Vagina (tissue), 2 donors: ENCODE measurements around the gene PLAU. TPM values are rescaled to one million over a fixed set of nuclear protein-coding genes. Genes with fewer than 3 reads are reported as not detected.
A peak's percentile ranks its signal among the peaks of the same experiment; 100 is the strongest.

Experiments used
- DNase-seq, 2 donors: peaks; one replicate each; pipeline ENCODE4 v3.0.0-alpha.2; 2017; ENCODE audit errors: extremely low spot score in 2 of 2
- H3K27ac ChIP-seq: fragments of 200-600 bp; sonication (generic); one replicate; pipeline ENCODE4 v1.5.1; 2019
- H3K27me3 ChIP-seq: fragments of 200-600 bp; sonication (generic); one replicate; pipeline ENCODE4 v1.5.1; 2019
- H3K36me3 ChIP-seq, 2 donors: fragments of 200-600 bp; sonication (generic); one replicate each; pipeline ENCODE4 v1.5.1; 2017 to 2019
- H3K4me1 ChIP-seq: fragments of 200-600 bp; sonication (generic); one replicate; pipeline ENCODE4 v1.5.1; 2019
- H3K4me3 ChIP-seq, 2 donors: fragments of 200-600 bp; sonication (generic); 1 replicate in 1 of 2; 2 replicates in 1 of 2; pipeline ENCODE4 v1.5.1; 2016 to 2019
- H3K9me3 ChIP-seq: fragments of 200-600 bp; sonication (generic); one replicate; pipeline ENCODE4 v1.5.1; 2019
- CTCF ChIP-seq, 3 experiments: fragments of 450-650 bp in 2 of 3; fragments of 200-600 bp in 1 of 3; sonication (generic) in 1 of 3; IDR thresholded peaks; one replicate each; pipeline ENCODE4 v1.5.1; 2017 to 2019; ENCODE audit warnings: antibody characterized with exemption in 3 of 3, mild to moderate bottlenecking in 2 of 3, moderate library complexity in 2 of 3
- POLR2A ChIP-seq, 2 donors: fragments of 450-650 bp; IDR thresholded peaks; one replicate each; pipeline ENCODE4 v1.6.1; 2017; ENCODE audit warnings: antibody characterized with exemption in 2 of 2, mild to moderate bottlenecking in 2 of 2, moderate library complexity in 2 of 2
- POLR2AphosphoS5 ChIP-seq, 2 donors: sonication (generic); formaldehyde crosslinking; IDR thresholded peaks; one replicate each; pipeline ENCODE4 v1.9.0; 2017; ENCODE audit warnings: antibody characterized with exemption in 2 of 2, mild to moderate bottlenecking in 2 of 2, low read depth in 1 of 2; ENCODE audit not compliant: insufficient read depth in 1 of 2
- intact Hi-C: fragments of 100-400 bp; cut with DNase I; formaldehyde crosslinking; loops from one replicate; pipeline ENCODE4 v1.15.1; 2023
- total RNA-seq: library from RNA; depleted of rRNA; stranded (reverse); fragments of >200 nt; gene quantifications from one replicate; pipeline ENCODE4 v1.2.3, GENCODE V29; 2016

PLAU gene
- total RNA-seq, 1 donor from 2014 or later, result 18.2 TPM

GRCh38 chr10:73899423-73899822 lies 11.5 kb upstream of the PLAU start:
- intact Hi-C loops, result no loop called here
- TF ChIP-seq POLR2A (IDR thresholded peaks at IDR 0.05) (no peak), POLR2AphosphoS5 (IDR thresholded peaks at IDR 0.05; ENCODE audit: insufficient read depth in 1 of 2, low read depth in 1 of 2) (no peak), CTCF (IDR thresholded peaks at IDR 0.05) (no peak)
- Histone ChIP-seq H3K27ac (no peak overlapping the region), H3K4me3 (no peak overlapping the region), H3K9me3 (no peaks in the 10 kb centered on the region), H3K4me1 (peaks cover 1% of the 10 kb centered on the region), H3K27me3 (no peaks in the 10 kb centered on the region), H3K36me3 (no peaks in the 10 kb centered on the region)
- no peak for DNase-seq

DNA sequence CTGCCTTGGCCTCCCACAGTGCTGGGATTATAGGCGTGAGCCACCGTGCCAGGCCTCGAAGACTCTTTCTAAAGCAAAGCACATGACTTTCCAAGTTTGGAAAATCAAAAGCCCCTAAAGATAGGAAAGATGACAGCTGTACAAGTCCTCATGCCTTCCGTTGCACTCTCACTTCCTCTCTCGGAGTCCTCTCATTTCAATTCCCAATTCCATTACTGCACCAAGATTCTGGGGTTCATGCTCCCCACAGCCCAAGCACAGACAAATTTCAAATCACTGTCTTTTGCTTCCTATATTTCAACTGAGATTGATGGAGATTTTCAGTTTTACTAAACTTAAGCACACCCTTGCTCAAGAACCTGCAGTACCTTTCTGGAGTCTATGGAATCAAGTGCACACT lies 10.9 kb upstream of the PLAU start:
- H3K27ac ChIP-seq, result no peak overlapping the region
- intact Hi-C loops, result no loop called here
- H3K27me3 ChIP-seq, result no peaks in the 10 kb centered on the region
- H3K4me1 ChIP-seq, result no peaks in the 10 kb centered on the region
- no peaks in the 10 kb centered on the region for H3K9me3 ChIP-seq
- H3K36me3 ChIP-seq, result no peaks in the 10 kb centered on the region
- H3K4me3 ChIP-seq, result no peak overlapping the region
- TF ChIP-seq POLR2A (IDR thresholded peaks at IDR 0.05), result no peak
- no peak for TF ChIP-seq CTCF (IDR thresholded peaks at IDR 0.05)
- no peak for TF ChIP-seq POLR2AphosphoS5 (IDR thresholded peaks at IDR 0.05; ENCODE audit: insufficient read depth in 1 of 2, low read depth in 1 of 2)
- DNase-seq, result no peak

- H3K27me3 ChIP-seq, result no peaks in the 10 kb centered on the region
- no peak overlapping the region for H3K4me3 ChIP-seq
- no peaks in the 10 kb centered on the region for H3K36me3 ChIP-seq
- H3K9me3 ChIP-seq, result no peaks in the 10 kb centered on the region
- intact Hi-C loops, result no loop called here
- TF ChIP-seq POLR2A (IDR thresholded peaks at IDR 0.05) (no peak), POLR2AphosphoS5 (IDR thresholded peaks at IDR 0.05; ENCODE audit: insufficient read depth in 1 of 2, low read depth in 1 of 2) (no peak), CTCF (IDR thresholded peaks at IDR 0.05) (no peak)
- H3K4me1 ChIP-seq, result peaks cover 8% of the 10 kb centered on the region
- H3K27ac ChIP-seq, result no peak overlapping the region
- no peak for DNase-seq
These were observed 9.7 kb upstream of the PLAU start for GRCh38 chr10:73901261-73901660.

- Histone ChIP-seq H3K36me3 (no peaks in the 10 kb centered on the region), H3K9me3 (no peaks in the 10 kb centered on the region), H3K4me3 (no peak overlapping the region), H3K27me3 (no peaks in the 10 kb centered on the region), H3K27ac (no peak overlapping the region), H3K4me1 (peaks cover 19% of the 10 kb centered on the region)
- no peak for TF ChIP-seq POLR2AphosphoS5 (IDR thresholded peaks at IDR 0.05; ENCODE audit: insufficient read depth in 1 of 2, low read depth in 1 of 2)
- TF ChIP-seq CTCF (IDR thresholded peaks at IDR 0.05), result no peak
- TF ChIP-seq POLR2A (IDR thresholded peaks at IDR 0.05), result no peak
- intact Hi-C loops, result no loop called here
- DNase-seq, result no peak
These were observed 8.6 kb upstream of the PLAU start for GRCh38 chr10:73902351-73902750.

DNA sequence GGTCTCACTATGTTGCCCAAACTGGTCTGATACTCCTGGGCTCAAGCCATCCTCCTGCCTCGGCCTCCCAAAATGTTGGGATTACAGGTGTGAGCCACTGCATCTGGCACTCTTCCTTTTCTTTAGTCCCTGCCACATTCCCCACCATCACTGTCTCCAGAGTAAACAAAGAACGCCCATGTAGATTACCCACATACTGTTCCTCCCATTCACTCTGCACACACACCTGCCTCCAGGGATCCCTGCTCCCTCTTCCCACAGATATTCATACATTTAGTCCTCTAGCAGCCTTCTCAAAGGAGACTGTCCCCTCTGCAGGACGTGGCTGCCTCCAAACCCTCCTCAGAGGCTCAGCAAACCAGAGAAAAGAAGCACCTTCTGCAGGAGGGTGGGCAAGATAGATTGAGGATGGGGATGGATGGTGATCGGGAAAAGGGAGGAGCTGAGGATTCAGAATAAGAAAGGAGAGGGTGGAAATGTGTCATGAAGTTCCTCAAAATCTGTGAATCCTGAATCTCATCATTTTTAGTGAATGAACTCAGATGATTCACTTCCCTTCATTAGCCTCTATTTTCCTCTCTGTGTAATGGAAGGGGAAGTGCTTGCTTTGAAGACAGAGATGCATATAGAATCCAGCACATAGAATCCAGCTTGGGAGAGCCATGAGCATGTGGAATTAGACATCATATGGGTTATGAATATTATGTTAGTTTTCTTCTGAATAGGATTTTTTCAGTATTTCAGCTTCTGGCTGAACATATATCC lies 5.5 kb upstream of the PLAU start:
- no peak for DNase-seq
- no peaks in the 10 kb centered on the region for H3K36me3 ChIP-seq
- no peaks in the 10 kb centered on the region for H3K27me3 ChIP-seq
- H3K4me1 ChIP-seq, result peaks cover 49% of the 10 kb centered on the region
- peak overlapping the region; percentile 91 for H3K27ac ChIP-seq
- TF ChIP-seq POLR2A (IDR thresholded peaks at IDR 0.05), result no peak
- TF ChIP-seq CTCF (IDR thresholded peaks at IDR 0.05), result no peak
- no peak for TF ChIP-seq POLR2AphosphoS5 (IDR thresholded peaks at IDR 0.05; ENCODE audit: insufficient read depth in 1 of 2, low read depth in 1 of 2)
- intact Hi-C loops, result no loop called here
- H3K4me3 ChIP-seq, result no peak overlapping the region
- no peaks in the 10 kb centered on the region for H3K9me3 ChIP-seq
